Measurements from ENCODE around the gene TTBK2. TPM values are rescaled to one million over a fixed set of nuclear protein-coding genes. Genes with fewer than 3 reads are reported as not detected.
"Not testable (repeated sequence)": the region's sequence is repeated elsewhere in the genome, so short reads cannot be mapped to it uniquely, and the experiment has no call there.

TTBK2 gene
- total RNA-seq, 1 donor, result 14.2 TPM

- no peaks in the 10 kb centered on the region for H3K27me3 ChIP-seq (ENCODE audit: insufficient read depth, low read length)
- no peaks in the 10 kb centered on the region for H3K9me3 ChIP-seq (ENCODE audit: low read depth, low read length)
- H3K4me3 ChIP-seq (ENCODE audit: low read length), result no peak overlapping the region
- no peaks in the 10 kb centered on the region for H3K4me1 ChIP-seq (ENCODE audit: insufficient read depth, low read length)
These were observed 145.2 kb downstream of the TTBK2 start for GRCh38 chr15:42775416-42775815.

GRCh38 chr15:42772901-42773300 lies 147.7 kb downstream of the TTBK2 start:
- no peaks in the 10 kb centered on the region for H3K27me3 ChIP-seq (ENCODE audit: insufficient read depth, low read length)
- H3K9me3 ChIP-seq (ENCODE audit: low read depth, low read length), result no peaks in the 10 kb centered on the region
- H3K4me1 ChIP-seq (ENCODE audit: insufficient read depth, low read length), result no peaks in the 10 kb centered on the region
- no peak overlapping the region for H3K4me3 ChIP-seq (ENCODE audit: low read length)

GRCh38 chr15:42772144-42772543 lies 148.4 kb downstream of the TTBK2 start:
- H3K4me3 ChIP-seq (ENCODE audit: low read length), result no peak overlapping the region
- no peaks in the 10 kb centered on the region for H3K4me1 ChIP-seq (ENCODE audit: insufficient read depth, low read length)
- H3K27me3 ChIP-seq (ENCODE audit: insufficient read depth, low read length), result no peaks in the 10 kb centered on the region
- H3K9me3 ChIP-seq (ENCODE audit: low read depth, low read length), result no peaks in the 10 kb centered on the region

- not testable (repeated sequence) for H3K9me3 ChIP-seq (ENCODE audit: low read depth, low read length); H3K4me1 ChIP-seq (ENCODE audit: insufficient read depth, low read length); H3K27me3 ChIP-seq (ENCODE audit: insufficient read depth, low read length); H3K4me3 ChIP-seq (ENCODE audit: low read length)
These were observed 154.5 kb downstream of the TTBK2 start for GRCh38 chr15:42766109-42766508.

- H3K9me3 ChIP-seq (ENCODE audit: low read depth, low read length), result peaks cover 14% of the 10 kb centered on the region
- H3K27me3 ChIP-seq (ENCODE audit: insufficient read depth, low read length); H3K4me1 ChIP-seq (ENCODE audit: insufficient read depth, low read length); H3K4me3 ChIP-seq (ENCODE audit: low read length): not testable (repeated sequence)
These were observed 156.3 kb downstream of the TTBK2 start for GRCh38 chr15:42764154-42764731.

- not testable (repeated sequence) for H3K4me1 ChIP-seq (ENCODE audit: insufficient read depth, low read length); H3K4me3 ChIP-seq (ENCODE audit: low read length); H3K27me3 ChIP-seq (ENCODE audit: insufficient read depth, low read length)
- H3K9me3 ChIP-seq (ENCODE audit: low read depth, low read length), result peaks cover 14% of the 10 kb centered on the region
These were observed 158.8 kb downstream of the TTBK2 start for GRCh38 chr15:42761813-42762212.

GRCh38 chr15:42760759-42761158 lies 159.8 kb downstream of the TTBK2 start:
- Histone ChIP-seq H3K9me3 (ENCODE audit: low read depth, low read length) (peaks cover 14% of the 10 kb centered on the region), H3K4me1 (ENCODE audit: insufficient read depth, low read length) (no peaks in the 10 kb centered on the region), H3K27me3 (ENCODE audit: insufficient read depth, low read length) (no peaks in the 10 kb centered on the region), H3K4me3 (ENCODE audit: low read length) (no peak overlapping the region)

GRCh38 chr15:42759093-42759492 lies 161.5 kb downstream of the TTBK2 start:
- H3K27me3 ChIP-seq (ENCODE audit: insufficient read depth, low read length), result no peaks in the 10 kb centered on the region
- H3K9me3 ChIP-seq (ENCODE audit: low read depth, low read length), result peaks cover 14% of the 10 kb centered on the region
- H3K4me1 ChIP-seq (ENCODE audit: insufficient read depth, low read length), result no peaks in the 10 kb centered on the region

GRCh38 chr15:42750306-42750705 lies 170.3 kb downstream of the TTBK2 start:
- Histone ChIP-seq H3K9me3 (ENCODE audit: low read depth, low read length) (peaks cover 8% of the 10 kb centered on the region), H3K4me3 (ENCODE audit: low read length) (no peak overlapping the region), H3K27me3 (ENCODE audit: insufficient read depth, low read length) (no peaks in the 10 kb centered on the region), H3K4me1 (ENCODE audit: insufficient read depth, low read length) (no peaks in the 10 kb centered on the region)

More at GRCh38 chr15:42759093-42759492, 161.5 kb downstream of the TTBK2 start:
- no peak overlapping the region for H3K4me3 ChIP-seq (ENCODE audit: low read length)

GRCh38 chr15:42749266-42749665 lies 171.3 kb downstream of the TTBK2 start:
- Histone ChIP-seq H3K4me1 (ENCODE audit: insufficient read depth, low read length) (no peaks in the 10 kb centered on the region), H3K9me3 (ENCODE audit: low read depth, low read length) (peaks cover 8% of the 10 kb centered on the region), H3K4me3 (ENCODE audit: low read length) (no peak overlapping the region), H3K27me3 (ENCODE audit: insufficient read depth, low read length) (no peaks in the 10 kb centered on the region)

GRCh38 chr15:42744195-42744594 lies 176.4 kb downstream of the TTBK2 start:
- Histone ChIP-seq H3K4me1 (ENCODE audit: insufficient read depth, low read length) (no peaks in the 10 kb centered on the region), H3K9me3 (ENCODE audit: low read depth, low read length) (no peaks in the 10 kb centered on the region), H3K4me3 (ENCODE audit: low read length) (no peak overlapping the region), H3K27me3 (ENCODE audit: insufficient read depth, low read length) (no peaks in the 10 kb centered on the region)

GRCh38 chr15:42742149-42742548 lies 178.4 kb downstream of the TTBK2 start:
- Histone ChIP-seq H3K9me3 (ENCODE audit: low read depth, low read length) (no peaks in the 10 kb centered on the region), H3K4me1 (ENCODE audit: insufficient read depth, low read length) (peaks cover 7% of the 10 kb centered on the region), H3K27me3 (ENCODE audit: insufficient read depth, low read length) (no peaks in the 10 kb centered on the region), H3K4me3 (ENCODE audit: low read length) (no peak overlapping the region)

GRCh38 chr15:42741710-42742109 lies 178.9 kb downstream of the TTBK2 start:
- Histone ChIP-seq H3K9me3 (ENCODE audit: low read depth, low read length) (no peaks in the 10 kb centered on the region), H3K4me1 (ENCODE audit: insufficient read depth, low read length) (peaks cover 7% of the 10 kb centered on the region), H3K27me3 (ENCODE audit: insufficient read depth, low read length) (no peaks in the 10 kb centered on the region), H3K4me3 (ENCODE audit: low read length) (no peak overlapping the region)

- no peaks in the 10 kb centered on the region for H3K27me3 ChIP-seq (ENCODE audit: insufficient read depth, low read length)
- peak overlapping the region; percentile 86 for H3K4me3 ChIP-seq (ENCODE audit: low read length)
- H3K9me3 ChIP-seq (ENCODE audit: low read depth, low read length), result no peaks in the 10 kb centered on the region
- H3K4me1 ChIP-seq (ENCODE audit: insufficient read depth, low read length), result peaks cover 17% of the 10 kb centered on the region
These were observed 182.8 kb downstream of the TTBK2 start for GRCh38 chr15:42737529-42738328.

- peak within 1 kb of the TSS; percentile 86 for H3K4me3 ChIP-seq (ENCODE audit: low read length)
- peaks cover 17% of the 10 kb centered on the region for H3K4me1 ChIP-seq (ENCODE audit: insufficient read depth, low read length)
- H3K27me3 ChIP-seq (ENCODE audit: insufficient read depth, low read length), result no peaks in the 10 kb centered on the region
- no peaks in the 10 kb centered on the region for H3K9me3 ChIP-seq (ENCODE audit: low read depth, low read length)
These were observed 183.6 kb downstream of the TTBK2 start, which contains the start of gene CDAN1 for GRCh38 chr15:42736793-42737528. Gene CDAN1, minus strand, starts transcription at chr15:42737128. Its CDS starts 26 bp downstream, at chr15:42737102.

Data from mononuclear cell (primary cell).